Esophagus squamous epithelium (tissue), 5 donors: ENCODE data around the gene CRELD2. TPM values are rescaled to one million over a fixed set of nuclear protein-coding genes. Genes with fewer than 3 reads are reported as not detected.
A peak's percentile ranks its signal among the peaks of the same experiment; 100 is the strongest.

ENCODE experiments used
- DNase-seq: peaks from one replicate; lab custom pipeline; 2025; lab: John Stamatoyannopoulos, UW
- H3K27ac ChIP-seq, 4 donors: fragments of 200-600 bp; sonication (generic); one replicate each; pipeline ENCODE4 v1.5.1; 2016 to 2019; ENCODE audit warnings: mild to moderate bottlenecking in 1 of 4
- H3K27me3 ChIP-seq, 4 donors: fragments of 200-600 bp; sonication (generic); 1 replicate in 3 of 4; 2 replicates in 1 of 4; pipeline versions ENCODE4 v1.5.1 to v1.6.0; 2017 to 2021; ENCODE audit warnings: antibody characterized with exemption in 1 of 4
- H3K36me3 ChIP-seq, 3 donors: fragments of 200-600 bp; sonication (generic); one replicate each; pipeline ENCODE4 v1.5.1; 2016 to 2019
- H3K4me1 ChIP-seq, 3 donors: fragments of 200-600 bp; sonication (generic); one replicate each; pipeline ENCODE4 v1.5.1; 2017 to 2019
- H3K4me3 ChIP-seq, 4 donors: fragments of 200-600 bp; sonication (generic); 1 replicate in 3 of 4; 2 replicates in 1 of 4; pipeline ENCODE4 v1.5.1; 2016 to 2019; ENCODE audit warnings: mild to moderate bottlenecking in 2 of 4, moderate library complexity in 1 of 4
- H3K9me3 ChIP-seq, 3 donors: fragments of 200-600 bp; sonication (generic); one replicate each; pipeline ENCODE4 v1.5.1; 2016 to 2019
- CTCF ChIP-seq, 6 experiments: fragments of 450-650 bp in 4 of 6; fragments of 200-600 bp in 2 of 6; sonication (generic) in 2 of 6; IDR thresholded peaks; one replicate each; pipeline ENCODE4 v1.5.1; 2016 to 2019; ENCODE audit warnings: antibody characterized with exemption in 6 of 6, mild to moderate bottlenecking in 4 of 6, moderate library complexity in 4 of 6
- POLR2A ChIP-seq, 4 donors: fragments of 450-650 bp; IDR thresholded peaks; one replicate each; pipeline ENCODE4 v1.6.1; 2017; ENCODE audit warnings: antibody characterized with exemption in 4 of 4, mild to moderate bottlenecking in 4 of 4, moderate library complexity in 3 of 4
- WGBS, 2 donors: methylation state at CpG; one replicate each; pipeline ENCODE4 v1.1.5; 2018; 5-methylcytosine and 5-hydroxymethylcytosine counted together
- intact Hi-C: fragments of 100-400 bp; cut with DNase I; formaldehyde crosslinking; loops from one replicate; pipeline ENCODE4 v1.15.0; 2022
- total RNA-seq, 4 donors: library from RNA; depleted of rRNA; stranded (reverse); fragments of >200 nt; gene quantifications; one replicate each; pipeline ENCODE4 v1.1.0, GENCODE V29; 2016
- donor health status: DM: yes; HTN: yes; CAD: no.

The CRELD2 gene
- total RNA-seq, 4 donors from 2014 or later = 22.7 to 45.7 (median 35.5) TPM

GRCh38 chr22:49946612-49947295 lies 28.3 kb downstream of the CRELD2 start:
- WGBS, 2 donors = 64% methylated on average over 6 of the region's 17 CpGs; no CpG with 5 or more reads in 1 of the 2 donors
- intact Hi-C loops = no loop called here
- Histone ChIP-seq H3K4me3 (peak overlapping the region in 1 of 4 donors; percentile 11), H3K27me3 (no peaks in the 10 kb centered on the region), H3K4me1 (peaks cover 41 to 63% (median 42%) of the 10 kb centered on the region in 3 donors), H3K9me3 (no peaks in the 10 kb centered on the region), H3K27ac (peak overlapping the region in 1 of 4 donors; percentile 89), H3K36me3 (no peaks in the 10 kb centered on the region)
- DNase-seq = no peak
- TF ChIP-seq CTCF (IDR thresholded peaks at IDR 0.05) (no peak), POLR2A (IDR thresholded peaks at IDR 0.05) (no peak)

GRCh38 chr22:49947296-49947622 lies 28.8 kb downstream of the CRELD2 start:
- WGBS, 2 donors = 45 to 60% methylated on average over 1 to 4 of the region's 6 CpGs
- intact Hi-C loops = no loop called here
- Histone ChIP-seq H3K36me3 (no peaks in the 10 kb centered on the region), H3K27me3 (no peaks in the 10 kb centered on the region), H3K4me3 (peak overlapping the region in 1 of 4 donors; percentile 55), H3K27ac (peak overlapping the region in 1 of 4 donors; percentile 89), H3K4me1 (peaks cover 45 to 68% (median 46%) of the 10 kb centered on the region in 3 donors), H3K9me3 (no peaks in the 10 kb centered on the region)
- no peak for DNase-seq
- TF ChIP-seq POLR2A (IDR thresholded peaks at IDR 0.05) (no peak), CTCF (IDR thresholded peaks at IDR 0.05) (no peak)

- DNase-seq = no peak
- Histone ChIP-seq H3K36me3 (no peaks in the 10 kb centered on the region), H3K27me3 (no peaks in the 10 kb centered on the region), H3K4me1 (peaks cover 55 to 78% (median 55%) of the 10 kb centered on the region in 3 donors), H3K27ac (peak overlapping the region; percentile 89 to 94 (median 92)), H3K4me3 (peak overlapping the region; percentile 28 to 55 (median 42)), H3K9me3 (no peaks in the 10 kb centered on the region)
- peak in 1 of 4 donors; percentile 19 for TF ChIP-seq POLR2A (IDR thresholded peaks at IDR 0.05)
- TF ChIP-seq CTCF (IDR thresholded peaks at IDR 0.05) = no peak
- intact Hi-C loops = no loop called here
- WGBS, 2 donors = 30 to 66% methylated on average over 2 to 7 of the region's 23 CpGs
Measured at GRCh38 chr22:49948116-49948957, 29.9 kb downstream of the CRELD2 start.

- peak overlapping the region; percentile 28 to 55 (median 42) for H3K4me3 ChIP-seq
- peak overlapping the region; percentile 89 to 94 (median 92) for H3K27ac ChIP-seq
- 67% methylated on average over 3 to 7 of the region's 42 CpGs for WGBS, 2 donors
Measured at GRCh38 chr22:49948958-49949913, 30.8 kb downstream of the CRELD2 start.

More at GRCh38 chr22:49948958-49949913, 30.8 kb downstream of the CRELD2 start:
- Histone ChIP-seq H3K4me1 (peaks cover 62 to 87% (median 64%) of the 10 kb centered on the region in 3 donors), H3K36me3 (no peaks in the 10 kb centered on the region), H3K9me3 (no peaks in the 10 kb centered on the region), H3K27me3 (no peaks in the 10 kb centered on the region)
- intact Hi-C loops = no loop called here
- no peak for DNase-seq
- TF ChIP-seq POLR2A (IDR thresholded peaks at IDR 0.05) (peak in 3 of 4 donors; percentile 6 to 51 (median 32)), CTCF (IDR thresholded peaks at IDR 0.05) (no peak)
